ELF-1 (cell line): ENCODE data around the gene TMEM238L.

ENCODE experiments used
- DNase-seq: peaks from one replicate; pipeline ENCODE4 v3.0.0-alpha.2; 2016; ENCODE audit warnings: low read depth, low spot score

TMEM238L gene

DNA sequence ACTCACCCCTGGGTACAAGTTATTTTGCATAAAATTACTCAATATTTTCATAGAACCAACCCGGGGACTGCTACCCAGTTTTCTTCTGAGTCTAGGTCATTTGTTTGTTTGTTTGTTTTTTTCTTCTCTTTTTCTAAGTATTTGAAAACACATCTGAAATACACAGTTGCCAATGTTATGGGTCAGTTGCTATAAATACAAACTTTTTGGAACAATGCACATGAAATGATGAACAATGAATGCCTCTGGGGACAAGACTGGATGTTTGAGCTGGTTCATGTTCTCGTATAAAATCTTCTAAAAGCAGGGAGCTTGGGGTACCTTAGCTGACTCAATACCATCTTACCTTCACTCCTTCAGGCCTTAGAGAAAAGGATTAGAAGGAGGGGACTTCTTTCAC, 30.5 kb downstream of the TMEM238L start:
- no peak for DNase-seq

- DNase-seq: peak; percentile 88
Measured at GRCh38 chr17:10772425-10773380, 31.2 kb downstream of the TMEM238L start.

GRCh38 chr17:10771148-10771547, 32.8 kb downstream of the TMEM238L start:
- no peak for DNase-seq

DNA sequence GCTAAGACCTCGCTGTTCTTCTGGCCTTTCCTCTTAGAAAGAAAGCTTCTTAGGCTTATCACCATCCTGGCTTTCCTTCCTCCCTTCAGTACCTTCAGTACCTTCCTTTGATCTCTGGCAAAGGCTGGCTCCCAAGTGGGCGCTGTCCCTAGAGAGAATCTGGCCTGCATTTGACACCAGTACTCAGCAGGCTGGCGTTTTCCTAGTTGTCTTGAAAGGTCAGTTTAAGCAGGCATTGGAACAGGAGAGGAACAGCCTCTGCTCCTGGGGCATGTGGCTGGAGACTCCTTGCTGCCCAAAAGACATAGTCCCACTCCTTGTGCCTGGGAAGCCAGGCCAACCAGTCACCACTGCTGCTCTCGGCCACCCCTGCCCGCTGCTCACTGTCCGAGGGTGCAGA, 34.1 kb downstream of the TMEM238L start:
- DNase-seq: no peak

GRCh38 chr17:10768750-10769251, 35.1 kb downstream of the TMEM238L start:
- no peak for DNase-seq

- no peak for DNase-seq
Measured at GRCh38 chr17:10767232-10767631, 36.7 kb downstream of the TMEM238L start.

DNA sequence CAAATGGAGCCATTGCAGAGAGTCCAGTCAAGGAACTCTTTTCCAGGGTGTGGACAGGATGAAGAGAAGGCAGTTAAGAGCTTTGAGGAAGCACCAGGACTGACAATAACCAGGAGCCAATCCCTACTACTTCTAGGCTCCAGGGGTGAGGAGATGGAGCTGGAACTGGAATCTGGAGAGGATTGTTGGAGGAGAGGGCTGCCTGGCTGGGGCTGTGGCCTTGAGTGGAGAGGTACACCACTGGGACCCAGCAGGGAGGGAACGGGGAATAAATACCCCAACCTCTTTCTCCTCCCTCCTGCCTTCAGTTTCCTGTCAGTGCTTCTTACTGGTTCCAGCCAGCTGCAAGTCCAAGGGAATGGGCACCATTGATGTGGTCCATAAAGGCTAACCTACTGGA, 41.9 kb downstream of the TMEM238L start:
- no peak for DNase-seq

- no peak for DNase-seq
Measured at GRCh38 chr17:10761281-10761680, 42.6 kb downstream of the TMEM238L start.

DNA sequence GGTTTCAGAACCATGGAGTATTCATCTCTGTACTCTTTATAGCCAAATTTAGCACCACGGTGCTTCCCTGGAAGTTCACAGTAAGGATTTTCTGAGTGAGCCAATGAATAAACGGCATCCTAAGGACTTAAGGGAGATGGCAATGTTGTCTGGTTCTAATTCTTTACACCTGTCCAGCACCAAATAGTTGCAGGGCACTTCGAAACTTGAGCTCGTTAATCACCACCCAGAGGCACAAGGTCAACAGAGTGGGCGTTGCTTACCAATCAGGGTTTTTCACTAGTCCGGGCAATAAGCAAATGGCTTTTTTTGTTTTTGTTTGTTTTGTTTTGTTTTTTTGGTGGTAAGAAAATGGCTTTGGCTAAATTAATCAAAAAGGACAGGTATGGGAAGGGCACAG, 45.8 kb downstream of the TMEM238L start:
- no peak for DNase-seq

GRCh38 chr17:10757647-10758046, 46.3 kb downstream of the TMEM238L start:
- peak; percentile 7 for DNase-seq

DNA sequence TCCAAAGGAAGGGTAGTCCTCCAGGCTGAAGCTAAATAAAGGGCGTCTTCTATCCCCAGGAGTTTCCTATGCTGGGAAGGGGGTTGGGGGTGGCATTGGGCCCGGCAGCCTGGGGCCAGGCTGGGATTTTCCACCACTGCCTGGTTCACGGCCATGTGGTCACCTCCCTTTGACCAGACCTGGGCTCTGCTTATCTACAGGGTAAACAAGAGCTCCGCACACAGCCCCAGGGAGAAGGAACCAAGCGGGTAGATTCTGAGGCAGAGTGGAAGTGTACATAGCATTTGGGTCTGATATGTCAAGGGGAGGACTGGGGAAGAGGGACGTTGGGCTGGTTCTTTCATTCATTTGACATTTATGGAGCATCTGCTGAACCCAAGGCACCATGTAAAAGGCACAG, 46.8 kb downstream of the TMEM238L start:
- DNase-seq: peak; percentile 39

DNA sequence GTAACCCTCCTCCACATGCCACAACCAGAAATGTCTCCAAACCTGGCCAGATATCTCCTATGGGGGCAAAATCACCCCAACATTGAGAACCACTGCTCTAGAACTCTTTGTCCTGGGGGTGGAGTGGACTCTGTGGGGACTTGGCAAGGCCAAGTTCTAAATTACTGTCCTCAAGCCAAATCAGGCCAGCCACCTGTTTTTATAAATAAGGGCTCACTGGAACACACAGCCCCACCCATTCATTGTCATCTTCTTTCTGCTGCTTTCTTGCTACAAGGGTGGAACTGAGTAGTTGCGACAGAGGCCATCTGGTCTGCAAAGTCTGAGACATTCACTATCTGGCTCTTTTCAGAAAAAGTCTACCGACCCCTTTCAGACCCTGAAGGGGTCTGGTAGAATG, 47.3 kb downstream of the TMEM238L start:
- peak; percentile 10 for DNase-seq

DNA sequence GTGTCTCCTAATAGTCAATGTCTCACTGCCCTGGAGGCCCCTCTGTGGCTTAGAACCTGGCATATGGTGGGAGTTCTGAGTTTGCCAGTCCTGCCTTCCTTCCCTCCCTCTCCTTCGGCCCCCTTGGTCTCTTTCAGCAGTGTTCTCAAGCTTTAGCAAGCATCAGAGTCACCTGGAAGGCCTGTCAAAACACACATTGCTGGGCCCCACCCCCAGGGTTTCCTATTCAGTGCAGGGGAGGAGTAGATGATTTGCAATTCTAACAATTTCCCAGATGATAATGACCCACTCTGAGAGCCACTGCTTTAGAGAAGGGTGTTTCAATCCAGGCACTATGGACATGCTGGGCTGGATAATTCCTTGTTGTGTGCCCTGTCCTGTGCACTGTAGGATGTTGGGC, 47.7 kb downstream of the TMEM238L start:
- DNase-seq: peak; percentile 19

DNA sequence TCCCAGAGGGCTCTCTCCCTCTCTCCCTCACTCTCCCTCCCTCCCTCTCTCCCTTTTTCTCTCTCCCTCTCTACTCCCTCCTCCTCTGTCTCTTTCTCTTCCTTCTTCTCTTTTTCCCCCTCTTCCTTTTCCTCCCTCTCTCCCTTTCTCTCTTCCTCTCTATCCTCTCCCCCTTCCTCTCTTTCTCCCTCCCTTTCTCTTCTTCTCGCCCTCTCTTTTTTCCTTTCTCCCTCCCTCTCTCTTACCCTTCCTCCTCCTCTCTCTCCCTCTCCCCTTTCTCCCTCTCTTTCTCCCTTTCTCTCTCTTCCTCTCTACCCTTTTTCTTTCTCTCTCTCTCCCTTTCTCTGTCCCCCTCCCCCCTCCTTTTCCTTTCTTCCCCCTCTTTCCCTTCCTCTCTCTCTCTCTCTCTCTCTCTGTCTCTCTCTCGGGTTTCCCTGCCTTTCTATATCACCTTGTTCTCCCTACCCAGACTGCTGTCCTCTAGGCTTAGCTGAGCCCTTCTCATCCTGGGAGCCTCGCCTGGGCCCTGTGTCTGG, 48.2 kb downstream of the TMEM238L start:
- no peak for DNase-seq

DNA sequence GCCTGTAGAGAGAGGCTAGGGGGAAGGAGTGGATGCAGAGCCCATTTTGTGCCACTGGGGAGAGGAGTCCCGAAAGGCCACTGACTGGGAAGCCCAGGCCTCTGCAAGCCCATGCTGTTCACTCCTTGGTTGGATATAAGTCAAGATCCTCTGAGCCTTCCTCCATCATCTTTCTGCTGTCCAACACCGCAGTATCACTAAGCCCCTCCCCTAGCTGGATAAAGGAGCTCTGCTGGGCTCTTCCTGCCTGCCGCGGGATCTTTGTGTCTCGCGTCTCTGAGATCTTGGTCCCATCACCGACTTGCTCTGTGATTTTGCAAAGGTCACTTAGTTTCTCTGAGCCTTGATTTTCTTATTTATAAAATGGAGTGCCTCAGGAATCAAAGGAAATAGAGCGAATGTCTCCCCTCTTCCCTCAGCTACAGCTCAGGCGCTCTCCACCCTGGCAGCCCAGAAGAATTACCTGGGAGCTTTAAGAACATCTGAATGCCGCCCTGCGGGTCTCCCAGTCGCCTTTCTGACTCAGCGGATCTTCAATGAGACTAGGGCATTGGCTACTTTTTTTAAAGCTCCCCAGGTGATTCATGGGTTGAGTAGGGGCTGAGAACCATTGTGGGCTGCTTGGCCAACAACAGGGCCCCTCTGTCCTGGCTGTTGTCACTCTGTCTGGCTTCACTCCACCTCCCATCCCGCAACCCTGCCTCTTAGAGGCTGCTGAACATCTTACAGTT, 48.9 kb downstream of the TMEM238L start:
- DNase-seq: peak; percentile 72

GRCh38 chr17:10754109-10754508, 49.8 kb downstream of the TMEM238L start:
- DNase-seq: peak; percentile 55

DNA sequence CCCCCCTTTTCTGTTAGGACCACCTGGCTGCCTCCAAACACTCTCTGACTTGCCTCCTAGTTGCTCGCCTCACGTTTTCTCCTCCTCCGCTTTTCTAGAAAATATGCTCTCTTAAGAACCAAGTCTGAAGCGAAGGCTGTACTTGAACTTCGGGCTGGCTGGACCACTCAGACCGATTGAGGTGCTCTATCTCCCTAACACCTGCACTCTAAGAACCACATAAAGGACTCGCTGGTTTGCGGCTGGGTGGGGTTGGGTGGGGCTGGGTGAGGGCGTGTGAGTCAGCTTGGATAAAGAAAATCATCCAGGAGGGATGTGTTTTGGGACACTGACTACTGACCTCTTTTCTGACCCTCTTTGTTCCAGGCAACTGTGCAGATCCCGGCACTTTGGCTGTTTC, 51.2 kb downstream of the TMEM238L start:
- DNase-seq: no peak

GRCh38 chr17:10751563-10751962, 52.3 kb downstream of the TMEM238L start:
- peak; percentile 8 for DNase-seq

DNA sequence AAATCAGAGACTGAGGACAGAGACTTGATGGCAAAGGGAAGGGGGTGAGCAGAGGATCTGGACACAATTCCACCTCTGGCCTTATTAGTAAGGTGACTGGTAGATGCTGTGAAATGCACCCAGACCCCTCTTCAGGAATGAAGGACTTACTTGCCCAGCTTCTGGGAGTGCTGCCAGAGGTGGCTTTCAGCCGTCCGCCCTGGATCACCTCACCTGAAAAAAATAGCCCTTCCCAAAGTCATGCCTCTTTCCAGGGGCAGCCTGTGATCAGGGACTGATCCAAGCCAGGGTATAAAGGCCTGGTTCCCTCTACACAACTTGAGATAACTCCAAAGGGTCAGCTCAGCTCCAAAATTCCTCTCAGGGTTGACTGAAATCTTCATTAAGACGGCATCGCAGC, 53.7 kb downstream of the TMEM238L start:
- DNase-seq: no peak

DNA sequence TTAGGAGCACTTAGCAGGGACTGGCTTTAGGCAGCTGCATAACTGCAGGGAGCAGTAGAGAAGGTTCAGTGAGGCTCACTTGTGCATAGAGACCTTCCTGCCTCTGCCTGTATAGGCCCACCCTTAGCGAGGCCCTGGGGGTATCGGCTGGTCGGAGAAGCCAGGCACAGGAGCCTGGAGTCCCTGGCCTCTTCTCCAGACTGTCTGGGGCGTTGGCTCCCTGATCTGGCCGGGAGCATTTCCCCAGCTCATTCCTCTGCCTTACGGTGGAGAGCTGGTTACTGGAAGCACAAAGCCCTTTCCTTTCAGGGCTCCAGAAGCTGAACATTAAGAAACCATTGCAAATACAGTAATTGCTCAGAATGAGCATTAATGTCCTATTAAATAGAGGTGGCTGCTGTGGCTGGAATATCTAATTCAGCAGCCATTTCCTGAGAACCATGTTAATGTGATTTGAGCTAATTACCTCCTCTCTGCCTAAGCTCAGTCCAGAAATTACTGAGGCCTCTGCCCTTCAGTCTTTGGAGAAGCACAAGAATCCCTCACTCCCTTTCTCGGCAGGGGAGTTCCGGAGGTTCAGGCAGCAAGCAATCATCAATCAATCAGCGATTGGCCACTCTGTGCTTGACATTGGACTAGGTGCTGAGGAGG, 55.2 kb downstream of the TMEM238L start:
- DNase-seq: peak; percentile 31

- DNase-seq: no peak
Measured at GRCh38 chr17:10745231-10745630, 58.7 kb downstream of the TMEM238L start.
